Measurements from ENCODE around the gene DCP2.

GRCh38 chr5:112933105-112933504, 43.5 kb upstream of the DCP2 start:
- no peak for TF ChIP-seq POLR2A (IDR thresholded peaks at IDR 0.05; ENCODE audit: low read depth, low read length)
- no peak for TF ChIP-seq TAF1 (IDR thresholded peaks at IDR 0.05; ENCODE audit: borderline replicate concordance, low read depth, low read length)

All from GM12892 (cell line).